Astrocyte of the cerebellum (primary cell): ENCODE measurements around the gene INPP5D.
"Not testable (repeated sequence)": the region's sequence is repeated elsewhere in the genome, so short reads cannot be mapped to it uniquely, and the experiment has no call there.

Experiments used
- DNase-seq: peaks from one replicate; pipeline ENCODE4 v3.0.0-alpha.2; 2011; ENCODE audit warnings: low read depth
- H3K4me3 ChIP-seq: 2 replicates; pipeline ENCODE4 v1.5.1; 2011; ENCODE audit warnings: mild to moderate bottlenecking, low read depth, low read length, moderate library complexity
- CTCF ChIP-seq: IDR thresholded peaks from 2 replicates; pipeline ENCODE4 v1.5.1; 2012; ENCODE audit warnings: low read length, low read depth, moderate library complexity, mild to moderate bottlenecking; ENCODE audit errors: missing control alignments
- in situ Hi-C: cut with HindIII; loops from 2 replicates; pipeline ENCODE4 v1.10.0; 2017; ENCODE audit warnings: low sequenced_read_pairs

The INPP5D gene

GRCh38 chr2:233122541-233122940 is 62.4 kb downstream of the INPP5D start:
- in situ Hi-C loops: no loop called here
- no peak overlapping the region for H3K4me3 ChIP-seq
- no peak for DNase-seq
- TF ChIP-seq CTCF: no peak

GRCh38 chr2:233123576-233123975 is 63.4 kb downstream of the INPP5D start:
- H3K4me3 ChIP-seq, DNase-seq, in situ Hi-C loops: not testable (repeated sequence)

- no peak overlapping the region for H3K4me3 ChIP-seq
- TF ChIP-seq CTCF: no peak
- DNase-seq: no peak
- in situ Hi-C loops: no loop called here
Measured at GRCh38 chr2:233124421-233125080, 64.4 kb downstream of the INPP5D start.

- in situ Hi-C loops: no loop called here
- H3K4me3 ChIP-seq: no peak overlapping the region
- no peak for TF ChIP-seq CTCF
- DNase-seq: no peak
Measured at GRCh38 chr2:233125455-233126065, 65.4 kb downstream of the INPP5D start.

GRCh38 chr2:233129351-233129978 is 69.3 kb downstream of the INPP5D start:
- peak; percentile 16 for TF ChIP-seq CTCF
- DNase-seq: no peak
- H3K4me3 ChIP-seq: no peak overlapping the region
- in situ Hi-C loops: no loop called here

- in situ Hi-C loops: no loop called here
- no peak for TF ChIP-seq CTCF
- DNase-seq: no peak
- no peak overlapping the region for H3K4me3 ChIP-seq
Measured at GRCh38 chr2:233130024-233130423, 69.9 kb downstream of the INPP5D start.

GRCh38 chr2:233130481-233131020 is 70.4 kb downstream of the INPP5D start:
- H3K4me3 ChIP-seq: no peak overlapping the region
- in situ Hi-C loops: no loop called here
- DNase-seq: no peak
- no peak for TF ChIP-seq CTCF
